GM13977 (cell line): Measurements from ENCODE around the gene SCN5A.
"Not testable (repeated sequence)": the region's sequence is repeated elsewhere in the genome, so short reads cannot be mapped to it uniquely, and the experiment has no call there.

Source experiments
- DNase-seq: peaks from one replicate; pipeline ENCODE4 v3.0.0; 2012; ENCODE audit warnings: low spot score
- CTCF ChIP-seq: IDR thresholded peaks from 2 replicates; pipeline ENCODE4 v1.5.1; 2012; ENCODE audit warnings: mild to moderate bottlenecking, control low read depth; ENCODE audit not compliant: insufficient read depth; ENCODE audit errors: extremely low read depth, missing control alignments
- in situ Hi-C: fragments of 300-500 bp; cut with MboI; formaldehyde crosslinking; loops from one replicate; pipeline ENCODE4 v1.12.0; 2022; ENCODE audit warnings: low sequenced_read_pairs, low pct_unique_long_range_greater_than_20kb, mixed read lengths, inconsistent platforms; ENCODE audit not compliant: unreplicated experiment

SCN5A gene

GRCh38 chr3:38576131-38576525, 73.4 kb downstream of the SCN5A start:
- no peak for TF ChIP-seq CTCF
- DNase-seq = no peak
- in situ Hi-C loops = no loop called here

- no peak for DNase-seq
- TF ChIP-seq CTCF = no peak
- in situ Hi-C loops = no loop called here
These were observed 74.1 kb downstream of the SCN5A start for GRCh38 chr3:38575279-38575843.

- no peak for TF ChIP-seq CTCF
- no peak for DNase-seq
- in situ Hi-C loops = no loop called here
These were observed 74.8 kb downstream of the SCN5A start for GRCh38 chr3:38574411-38575278.

GRCh38 chr3:38573556-38573955, 75.9 kb downstream of the SCN5A start:
- DNase-seq = no peak
- in situ Hi-C loops = no loop called here
- no peak for TF ChIP-seq CTCF

GRCh38 chr3:38573111-38573510, 76.4 kb downstream of the SCN5A start:
- TF ChIP-seq CTCF = no peak
- no peak for DNase-seq
- in situ Hi-C loops = no loop called here

- in situ Hi-C loops = no loop called here
- no peak for DNase-seq
These were observed 82.0 kb downstream of the SCN5A start for GRCh38 chr3:38567498-38567897.

GRCh38 chr3:38566794-38567193, 82.7 kb downstream of the SCN5A start:
- DNase-seq, in situ Hi-C loops: not testable (repeated sequence)

More at GRCh38 chr3:38567498-38567897, 82.0 kb downstream of the SCN5A start:
- no peak for TF ChIP-seq CTCF
